Head of caudate nucleus (tissue), 42 donors: ENCODE data around the gene ARL10.

Experiments
- DNase-seq, 42 donors: peaks; one replicate each; pipeline versions ENCODE4 v3.0.0 to v3.0.0-alpha.2; 2020 to 2021; ENCODE audit warnings: mixed read lengths in 7 of 42
- intact Hi-C: fragments of 100-400 bp; cut with DNase I; formaldehyde crosslinking; loops from one replicate; pipeline ENCODE4 v1.15.0; 2022

Gene ARL10

DNA sequence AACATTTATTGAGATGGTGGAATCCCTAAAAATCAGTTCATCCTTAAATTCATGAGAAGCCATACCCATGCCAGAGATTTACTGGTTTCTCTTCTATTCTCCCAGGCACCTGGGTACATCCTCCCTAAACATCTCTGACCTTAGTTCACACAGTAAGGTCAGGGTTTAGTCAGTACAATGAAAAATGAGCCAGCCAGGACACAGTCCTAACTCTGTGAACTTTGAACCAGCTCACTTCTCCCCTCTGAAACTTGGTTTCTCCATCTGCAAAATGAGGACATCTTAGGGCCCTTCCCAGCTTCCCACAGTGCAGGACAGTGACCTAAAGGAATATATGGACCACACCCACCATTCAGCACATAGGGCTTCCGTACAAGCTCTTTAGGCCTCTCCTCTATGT, 21.2 kb downstream of the ARL10 start:
- intact Hi-C loops = no loop called here
- no peak for DNase-seq

DNA sequence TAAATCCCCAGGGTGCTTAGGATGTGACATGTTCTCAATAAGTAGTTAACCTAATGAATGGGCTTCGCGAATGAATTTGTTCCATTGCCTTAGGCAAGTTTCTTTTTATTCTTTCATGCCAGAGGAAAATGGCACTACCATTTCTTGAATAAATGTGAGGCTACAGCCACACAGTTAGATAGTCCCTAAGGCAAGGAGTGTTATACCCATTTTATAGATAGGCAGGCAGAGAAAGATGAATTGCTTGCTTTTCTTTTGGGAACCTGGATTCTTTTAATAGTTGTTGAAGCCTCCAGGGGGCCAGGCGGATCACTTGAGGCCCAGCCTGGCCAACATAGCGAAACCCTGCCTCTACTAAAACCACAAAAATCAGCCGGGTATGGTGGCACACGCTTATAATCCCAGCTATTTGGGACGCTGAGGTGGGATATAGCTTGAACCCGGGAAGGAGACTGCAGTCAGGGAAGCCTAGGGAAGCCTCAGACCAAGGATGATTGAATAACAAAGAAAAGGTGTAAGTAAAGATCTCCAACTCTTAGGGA, 22.2 kb downstream of the ARL10 start:
- intact Hi-C loops = no loop called here
- DNase-seq = no peak

DNA sequence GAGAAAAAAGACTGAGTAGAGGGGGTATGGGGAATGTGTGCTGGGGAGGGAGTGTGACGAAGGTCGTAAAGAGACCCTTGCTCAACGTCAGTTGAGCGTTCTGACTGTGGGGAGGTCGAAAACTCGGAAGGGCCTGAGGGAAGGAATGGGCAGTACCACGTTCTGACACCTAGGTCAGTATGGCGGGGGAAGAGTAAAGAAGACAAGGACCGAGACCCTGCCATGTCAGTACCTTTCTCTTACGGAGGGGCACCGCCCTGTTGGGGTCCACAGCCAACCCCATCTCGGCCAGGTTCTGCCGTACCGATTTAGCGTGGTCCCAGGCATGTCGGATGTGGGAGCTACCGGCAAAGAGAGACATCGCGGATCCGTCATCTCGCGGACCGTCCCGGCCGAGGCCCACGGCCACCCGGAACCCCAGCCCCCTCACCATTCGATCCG, 22.7 kb downstream of the ARL10 start:
- peak in 1 of 42 donors; percentile 14 for DNase-seq
- intact Hi-C loops = no loop called here

DNA sequence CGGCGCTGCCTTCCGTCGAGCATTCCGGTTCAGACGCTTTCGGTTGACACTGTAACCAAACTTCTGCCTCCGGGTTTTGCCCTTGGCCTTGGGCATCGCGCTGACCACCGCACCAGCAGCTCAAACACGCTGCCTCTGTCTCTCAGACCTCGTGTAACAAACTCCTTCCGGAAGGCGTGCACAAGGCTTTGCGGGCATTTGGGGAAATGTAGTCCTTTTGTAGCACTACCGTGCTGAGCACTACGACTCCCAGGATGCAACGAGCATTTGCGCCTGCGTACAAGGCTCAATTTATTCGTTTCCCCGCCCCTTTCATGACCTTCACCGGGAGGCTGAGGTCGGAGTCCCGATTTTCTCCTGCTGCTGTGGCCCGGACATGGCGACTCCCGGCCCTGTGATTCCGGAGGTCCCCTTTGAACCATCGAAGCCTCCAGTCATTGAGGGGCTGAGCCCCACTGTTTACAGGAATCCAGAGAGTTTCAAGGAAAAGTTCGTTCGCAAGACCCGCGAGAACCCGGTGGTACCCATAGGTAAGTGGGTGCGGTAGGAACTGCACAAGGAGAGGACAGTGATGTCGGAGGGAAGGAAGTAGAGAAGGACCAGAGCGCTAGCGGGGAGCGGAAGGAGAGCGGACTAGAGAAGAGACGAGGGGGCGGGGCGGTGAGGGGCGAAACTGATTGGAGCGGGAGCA, 23.3 kb downstream of the ARL10 start, which contains the start of the genes HIGD2A and NOP16:
HIGD2A (plus strand) TSS at position 308 of the 691 bp plus-strand sequence; CDS start at position 377, 69 bp downstream.
NOP16 (minus strand) TSS at position 155 of the 691 bp plus-strand sequence; CDS start at position 96, 59 bp downstream.
- DNase-seq = peak; percentile 95 to 100 (median 98)
- intact Hi-C loops = no loop called here

DNA sequence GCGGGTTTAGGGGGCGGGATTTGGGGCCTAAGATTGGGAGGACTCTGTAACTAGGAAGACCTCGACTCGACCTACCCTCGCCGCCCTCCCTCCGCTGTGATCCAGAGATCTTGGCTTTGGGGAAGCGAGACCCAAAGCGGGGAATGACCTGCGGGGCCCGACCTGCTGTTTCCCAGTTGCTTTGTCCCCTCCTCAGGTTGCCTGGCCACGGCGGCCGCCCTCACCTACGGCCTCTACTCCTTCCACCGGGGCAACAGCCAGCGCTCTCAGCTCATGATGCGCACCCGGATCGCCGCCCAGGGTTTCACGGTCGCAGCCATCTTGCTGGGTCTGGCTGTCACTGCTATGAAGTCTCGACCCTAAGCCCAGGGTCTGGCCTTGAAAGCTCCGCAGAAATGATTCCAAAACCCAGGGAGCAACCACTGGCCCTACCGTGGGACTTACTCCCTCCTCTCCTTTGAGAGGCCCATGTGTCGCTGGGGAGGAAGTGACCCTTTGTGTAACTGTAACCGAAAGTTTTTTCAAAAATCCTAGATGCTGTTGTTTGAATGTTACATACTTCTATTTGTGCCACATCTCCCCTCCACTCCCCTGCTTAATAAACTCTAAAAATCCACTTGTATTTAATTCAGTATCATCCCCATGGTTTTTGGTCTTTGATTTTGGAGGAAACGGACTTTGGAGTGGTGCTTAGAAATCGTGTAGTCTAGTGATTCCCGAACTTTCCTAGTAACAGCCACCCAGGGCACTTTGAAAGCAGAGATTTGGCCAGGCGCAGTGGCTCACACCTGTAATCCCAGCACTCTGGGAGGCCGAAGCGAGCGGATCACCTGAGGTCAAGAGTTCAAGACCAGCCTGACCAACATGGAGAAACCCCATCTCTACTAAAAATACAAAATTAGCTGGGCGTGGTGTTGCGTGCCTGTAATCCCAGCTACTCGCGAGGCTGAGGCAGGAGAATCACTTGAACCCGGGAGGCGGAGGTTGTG, 24.1 kb downstream of the ARL10 start:
- intact Hi-C loops = loop anchor here (2.0 kb wide), 1 partner anchor 59 kb away; the partner anchor contains the start of gene FAF2
- DNase-seq = no peak

DNA sequence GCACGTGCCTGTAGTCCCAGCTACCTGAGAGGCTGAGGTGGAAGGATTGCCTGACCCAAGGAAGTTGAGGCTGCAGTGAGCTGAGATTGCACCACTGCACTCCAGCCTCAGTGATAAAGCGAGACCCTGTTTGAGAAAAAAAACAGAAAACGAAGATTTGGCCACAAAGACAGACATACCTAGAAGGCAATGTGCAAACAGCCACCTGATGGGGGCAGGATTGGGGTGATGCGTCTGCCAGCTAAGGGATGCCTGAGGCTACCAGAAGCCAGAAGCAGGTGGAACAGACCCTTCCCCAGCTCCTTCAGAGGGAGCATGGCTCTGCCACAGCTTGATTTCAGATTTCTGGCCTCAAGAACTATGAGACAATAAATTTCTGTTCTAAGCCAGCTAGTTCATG, 26.2 kb downstream of the ARL10 start:
- intact Hi-C loops = loop anchor here (2.0 kb wide), 1 partner anchor 57 kb away; the partner anchor contains the start of gene FAF2
- DNase-seq = no peak

DNA sequence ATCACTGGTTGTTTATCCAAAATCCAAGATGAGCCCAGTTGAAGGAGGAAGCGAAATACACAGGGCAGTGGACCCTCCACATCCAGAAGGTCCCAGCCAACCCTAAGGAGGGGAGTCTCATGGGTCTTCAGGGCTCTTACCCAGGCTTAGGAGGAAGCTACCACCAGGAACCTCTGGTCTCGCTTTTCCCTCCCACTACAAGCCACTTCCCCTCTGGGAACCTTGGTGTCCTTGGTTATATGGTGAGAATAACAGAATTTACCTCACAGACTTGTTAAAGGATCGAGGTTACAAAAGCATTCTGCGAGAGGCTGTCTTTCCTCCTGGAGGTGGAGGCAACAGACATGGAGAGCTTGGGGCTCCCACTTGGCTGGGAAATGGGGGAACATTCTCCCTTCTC, 26.7 kb downstream of the ARL10 start:
- DNase-seq = no peak

DNA sequence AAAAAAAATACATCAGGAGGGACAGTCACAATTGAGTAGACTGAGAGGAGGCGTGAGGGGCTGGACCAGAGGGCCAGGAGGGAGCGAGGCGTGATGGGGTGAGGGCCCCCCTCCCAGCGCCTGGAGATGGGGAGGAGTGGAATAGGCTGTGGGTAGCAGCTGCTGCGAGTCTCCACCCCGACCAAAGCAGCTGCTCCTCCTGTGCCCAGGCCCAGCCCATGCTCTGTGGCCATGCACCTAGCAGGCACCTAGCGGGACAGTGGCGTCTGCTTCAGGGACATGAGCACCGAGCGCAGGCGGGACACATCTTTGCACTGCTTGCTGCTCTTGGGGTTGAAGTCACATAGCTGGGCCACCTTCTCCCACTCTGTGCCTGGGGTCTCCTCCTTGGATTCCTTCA, 27.2 kb downstream of the ARL10 start:
- intact Hi-C loops = loop anchor here (2.0 kb wide), 1 partner anchor 22 kb away; no protein-coding TSS in a partner anchor
- DNase-seq = no peak

More for the DNA sequence above, 26.7 kb downstream of the ARL10 start:
- intact Hi-C loops = loop anchor here (2.0 kb wide), 2 partner anchors 23 to 57 kb away; partner anchors contain the start of gene FAF2

DNA sequence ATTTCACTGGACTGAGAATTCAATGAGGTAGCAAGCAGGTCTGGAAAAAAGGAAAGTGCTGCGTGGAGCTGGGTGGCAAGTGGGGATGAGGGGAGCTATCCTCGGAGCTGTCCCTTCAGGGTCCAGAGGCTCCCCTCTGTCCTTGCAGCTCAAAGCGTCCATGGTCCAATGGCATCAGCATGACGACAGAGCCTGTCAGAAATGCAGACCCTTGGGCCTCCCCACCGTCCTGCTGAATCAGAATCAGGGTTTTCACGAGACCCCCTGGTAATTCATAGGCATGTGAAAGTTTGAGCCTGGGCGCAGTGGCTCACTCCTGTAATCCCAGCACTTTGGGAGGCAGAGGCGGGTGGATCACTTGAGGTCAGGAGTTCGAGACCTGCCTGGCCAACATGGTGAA, 28.8 kb downstream of the ARL10 start:
- intact Hi-C loops = no loop called here
- no peak for DNase-seq

DNA sequence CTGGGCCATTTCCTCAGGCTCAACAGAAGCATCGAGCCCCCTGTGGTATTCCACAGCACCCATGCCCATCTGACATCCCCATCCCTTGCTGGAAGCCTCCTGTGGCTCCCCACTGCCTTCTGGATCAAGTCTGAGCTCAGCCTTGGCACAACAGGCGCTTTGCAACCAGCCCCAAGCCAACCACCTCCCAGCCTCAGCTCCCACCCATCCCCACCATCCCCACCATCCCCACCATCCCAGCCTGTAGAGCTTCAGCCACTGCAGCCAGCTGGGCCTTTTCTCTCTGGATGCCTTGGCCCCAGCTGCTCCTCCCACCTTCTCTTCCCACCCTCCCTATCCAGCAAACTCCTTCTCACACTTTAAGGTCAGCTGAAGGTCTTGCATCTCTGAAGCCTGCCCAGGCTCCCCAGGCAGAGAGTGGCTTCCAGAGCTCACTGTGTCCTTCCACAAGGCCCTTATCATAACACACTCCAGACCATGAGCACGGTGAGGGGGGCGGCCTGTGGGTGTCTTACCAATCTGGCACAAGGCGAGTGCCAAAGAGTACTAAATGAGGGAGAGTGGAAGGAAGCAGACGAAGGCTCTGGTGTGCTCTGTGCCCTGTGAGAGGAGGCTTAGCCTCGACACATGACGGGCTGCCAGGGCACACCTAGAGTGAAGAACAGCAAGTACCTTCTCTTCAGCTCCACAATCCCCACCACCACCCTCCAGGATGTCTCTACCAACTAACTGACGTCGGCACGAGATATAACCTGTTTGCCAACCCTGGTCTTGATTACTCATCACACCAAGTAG, 29.8 kb downstream of the ARL10 start:
- DNase-seq = no peak

DNA sequence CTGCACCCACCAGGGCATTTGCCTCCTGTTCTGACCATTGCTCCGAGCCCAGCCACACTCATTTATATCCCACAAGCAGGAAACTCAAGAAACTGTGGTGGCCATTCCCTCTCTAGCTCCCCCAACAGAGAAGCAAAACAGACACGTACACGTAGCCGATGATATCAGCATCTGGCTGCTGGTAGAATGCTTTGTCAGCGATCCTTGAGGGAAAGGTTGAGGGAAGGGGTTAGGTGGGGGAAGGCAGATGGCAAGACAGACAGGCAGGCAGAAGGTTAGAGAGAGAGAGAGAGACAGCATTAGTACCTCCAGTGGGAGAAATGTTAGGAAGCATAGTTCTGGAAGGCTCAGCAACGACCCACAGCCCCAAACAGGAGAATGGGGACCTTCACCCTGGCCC, 31.0 kb downstream of the ARL10 start:
- intact Hi-C loops = no loop called here

More for the DNA sequence above, 29.8 kb downstream of the ARL10 start:
- intact Hi-C loops = no loop called here

DNA sequence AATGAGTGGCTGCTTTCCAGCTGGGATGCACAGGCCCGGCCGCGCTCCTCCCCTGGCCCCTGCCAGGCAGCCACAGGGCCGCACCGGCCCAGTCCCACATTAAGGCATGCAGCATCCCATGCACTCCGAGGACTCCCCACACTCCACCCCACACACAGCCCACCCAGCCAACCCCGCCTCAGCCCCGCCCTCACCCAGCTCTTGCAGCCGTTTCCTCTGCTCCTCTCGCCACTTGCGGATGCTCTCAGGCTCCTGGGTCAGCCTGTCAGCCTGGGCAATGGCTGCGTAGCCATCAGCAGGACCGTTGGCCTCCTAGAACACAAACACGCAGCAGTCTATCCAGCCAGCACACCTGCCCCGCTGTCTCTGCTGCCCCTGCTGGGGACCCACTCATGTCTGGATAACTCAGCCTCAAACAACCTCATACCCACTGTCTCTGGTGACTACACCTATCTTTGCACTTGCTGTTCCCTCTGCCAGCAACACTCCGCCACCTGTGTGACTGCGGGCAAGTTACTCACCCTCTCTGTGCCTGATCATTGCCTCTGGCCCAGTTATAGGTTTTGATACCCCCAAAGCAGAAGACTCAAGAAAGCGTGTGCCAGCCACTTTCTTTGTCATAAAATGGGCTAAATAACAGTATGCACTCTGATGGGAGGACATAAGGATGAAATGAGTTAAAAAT, 32.6 kb downstream of the ARL10 start:
- DNase-seq = no peak

More for the DNA sequence above, 31.0 kb downstream of the ARL10 start:
- DNase-seq = no peak

DNA sequence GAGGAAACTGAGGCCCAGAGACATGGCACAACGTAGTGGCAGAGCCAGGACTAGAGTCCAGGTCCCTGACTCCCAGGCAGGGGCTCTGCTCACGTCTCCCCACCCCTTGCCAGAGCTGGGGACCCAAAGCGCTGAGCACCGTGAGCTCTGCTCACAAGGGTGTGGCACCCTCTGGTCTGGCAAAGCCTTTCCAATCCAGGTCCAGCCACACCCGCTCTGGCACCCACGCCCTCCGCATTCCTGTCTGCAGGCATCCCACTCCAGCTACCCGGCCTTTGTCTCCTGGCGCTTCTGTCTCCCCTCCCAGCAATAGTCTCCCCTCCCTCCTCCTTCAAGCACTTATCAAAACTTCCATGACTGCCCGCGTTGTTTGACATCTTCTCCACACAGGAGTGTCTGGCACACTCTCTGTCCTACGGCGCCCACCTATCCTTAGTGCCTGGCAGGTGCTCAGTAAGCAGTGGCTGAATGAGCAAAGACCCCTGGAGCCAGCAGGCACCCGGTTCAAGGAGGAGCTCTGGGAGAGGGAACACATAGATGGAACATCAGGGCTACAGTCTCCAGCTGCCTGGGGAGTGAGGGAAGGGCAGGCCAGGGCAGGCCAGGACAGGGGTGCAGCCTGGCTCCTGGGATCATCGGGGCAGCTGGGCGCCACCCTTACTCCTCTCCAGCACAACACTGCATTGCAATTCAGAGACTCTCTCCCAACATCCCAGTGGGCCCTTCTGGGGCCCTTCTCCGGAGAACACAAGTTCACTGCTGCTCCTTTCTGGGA, 35.3 kb downstream of the ARL10 start:
- intact Hi-C loops = no loop called here
- DNase-seq = no peak

More for the DNA sequence above, 32.6 kb downstream of the ARL10 start:
- intact Hi-C loops = no loop called here

DNA sequence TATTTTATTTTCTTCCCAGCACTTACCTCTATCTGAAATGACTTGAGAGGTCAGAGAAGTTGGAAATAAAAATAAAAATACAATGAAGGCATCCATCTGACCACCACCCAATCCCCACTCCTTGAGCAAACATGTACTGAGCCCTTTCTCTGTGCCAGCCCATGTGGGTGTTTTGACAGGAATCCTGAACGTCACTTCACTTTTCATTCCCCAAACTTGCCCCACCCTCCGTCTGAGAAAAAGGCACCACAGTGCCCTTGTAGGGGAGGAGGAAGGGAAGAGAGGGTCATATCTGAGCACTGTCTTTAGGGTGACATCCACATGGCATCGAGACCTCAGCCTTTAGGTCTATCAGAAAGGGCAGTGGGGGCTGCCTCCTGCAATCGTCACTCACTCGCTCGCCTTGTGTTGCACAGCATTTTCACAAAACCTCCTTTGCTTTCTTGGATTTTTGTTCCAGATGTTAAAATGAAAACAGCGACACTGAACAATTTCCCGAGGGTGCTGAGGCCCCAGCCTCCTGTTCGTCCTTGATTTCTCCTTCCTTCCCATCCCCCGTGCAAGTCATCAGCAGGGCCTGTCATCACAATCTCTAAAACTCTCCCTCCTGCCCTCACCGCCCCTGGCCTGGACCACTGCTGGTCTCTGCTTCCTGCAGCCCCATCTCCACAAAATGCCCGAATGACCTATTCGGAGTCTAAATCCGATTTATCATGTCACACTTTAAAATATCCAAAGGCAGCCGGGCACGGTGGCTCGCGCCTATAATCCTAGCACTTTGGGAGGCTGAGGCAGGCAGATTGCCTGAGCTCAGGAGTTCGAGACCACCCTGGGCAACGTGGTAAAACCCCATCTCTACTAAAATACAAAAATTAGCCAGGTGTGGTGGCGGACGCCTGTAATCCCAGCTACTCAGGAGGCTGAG, 36.3 kb downstream of the ARL10 start:
- peak in 9 of 42 donors; percentile 15 to 53 (median 31) for DNase-seq

DNA sequence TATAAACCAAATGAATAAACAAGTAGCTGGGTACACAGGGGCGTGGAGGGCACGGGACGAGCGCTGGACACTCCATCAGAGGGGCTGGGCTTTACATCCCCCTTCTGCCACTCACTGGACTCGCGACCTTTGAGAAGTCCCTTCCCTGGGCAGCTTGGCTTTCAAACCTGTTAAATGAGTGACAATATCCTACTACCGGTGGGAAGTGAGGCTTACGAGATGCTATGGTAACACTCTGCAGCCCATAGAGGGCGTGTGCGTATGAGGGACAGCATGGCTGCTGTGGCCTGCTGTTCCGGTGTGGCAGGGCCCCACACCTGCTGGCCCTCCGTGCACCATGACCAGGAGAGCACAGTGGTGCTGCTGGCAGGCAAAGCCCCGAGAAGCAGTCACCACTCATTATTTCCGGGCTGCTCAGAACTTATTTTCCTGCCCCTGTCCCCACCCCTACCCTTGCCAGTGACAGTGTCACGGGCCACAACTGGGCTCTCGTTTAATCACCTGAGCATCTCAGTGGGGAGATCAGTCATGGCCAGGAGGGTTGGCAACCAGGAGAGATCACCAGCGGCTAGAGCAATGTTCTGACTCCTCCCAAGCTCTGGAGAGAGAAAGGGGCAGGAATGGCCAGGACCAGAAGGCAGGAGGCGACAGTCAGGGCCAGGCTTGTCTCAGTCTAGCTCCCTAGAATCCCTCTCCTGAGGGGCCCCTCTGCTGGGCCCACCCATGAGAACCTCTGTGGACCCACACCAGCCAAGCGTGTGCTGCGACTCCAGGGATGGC, 40.6 kb downstream of the ARL10 start:
- intact Hi-C loops = no loop called here
- DNase-seq = no peak

More for the DNA sequence above, 36.3 kb downstream of the ARL10 start:
- intact Hi-C loops = no loop called here
